ENCODE data around the gene APBA2. TPM values are rescaled to one million over a fixed set of nuclear protein-coding genes. Genes with fewer than 3 reads are reported as not detected.

The APBA2 gene
- total and polyA plus RNA-seq, 4 donors = 0.41 to 2.1 (median 1.9) TPM

DNA sequence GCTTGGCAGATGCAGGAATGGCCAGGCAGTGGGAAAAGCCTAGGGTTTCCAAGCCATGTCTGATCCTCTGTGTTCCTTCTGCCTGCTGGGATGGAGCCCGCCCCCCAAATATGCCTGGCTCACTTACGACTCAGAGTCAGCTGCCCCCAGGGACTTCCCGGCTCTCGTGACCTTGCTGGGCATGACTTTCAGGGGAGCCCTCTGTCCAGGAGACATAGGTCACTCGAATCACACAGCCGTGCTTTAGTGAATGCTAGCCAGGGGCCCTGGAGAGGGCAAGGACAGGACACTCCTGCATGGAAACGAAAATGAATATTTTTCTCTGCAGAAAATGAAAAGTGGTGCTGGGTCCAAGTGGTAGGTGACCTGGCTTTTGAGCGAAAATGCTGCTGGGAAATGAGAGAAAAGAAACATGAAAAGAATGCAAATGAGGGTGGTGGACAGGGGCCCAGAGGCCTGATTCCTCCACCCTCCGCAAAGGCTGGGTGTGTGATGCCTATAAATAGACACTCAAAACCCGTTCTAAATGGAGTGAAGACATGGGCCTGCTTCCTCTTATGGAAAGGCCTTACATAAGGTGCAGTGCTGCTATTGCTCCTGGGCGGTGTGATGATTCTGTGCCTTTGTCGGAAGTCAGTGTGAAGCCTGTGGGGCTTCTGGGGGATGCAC is 107.4 kb downstream of the APBA2 start:
- ATAC-seq (ENCODE audit: low FRiP score) = no peak
- 39 to 42% methylated on average over 12 of the region's 12 CpGs for WGBS, 2 donors
- H3K4me3 ChIP-seq (ENCODE audit: low read length in 2 of 2) = no peak overlapping the region
- intact Hi-C loops (cut with DNase I) = no loop called here
- peak in 1 of 2 donors; percentile 37 for DNase-seq
- H3K9me3 ChIP-seq (ENCODE audit: control insufficient read depth, low read length) = no peaks in the 10 kb centered on the region
- no peak overlapping the region for H3K27ac ChIP-seq (ENCODE audit: low read depth in 1 of 2, low read length in 2 of 2)
- no peaks in the 10 kb centered on the region for H3K4me1 ChIP-seq (ENCODE audit: control insufficient read depth in 1 of 2, insufficient read depth in 2 of 2, low read length in 2 of 2)
- no peaks in the 10 kb centered on the region for H3K27me3 ChIP-seq (ENCODE audit: control insufficient read depth in 1 of 2, insufficient read depth in 2 of 2, low read length in 1 of 2)
- no peaks in the 10 kb centered on the region for H3K36me3 ChIP-seq (ENCODE audit: control insufficient read depth in 1 of 2, insufficient read depth in 2 of 2, low read length in 1 of 2)

DNA sequence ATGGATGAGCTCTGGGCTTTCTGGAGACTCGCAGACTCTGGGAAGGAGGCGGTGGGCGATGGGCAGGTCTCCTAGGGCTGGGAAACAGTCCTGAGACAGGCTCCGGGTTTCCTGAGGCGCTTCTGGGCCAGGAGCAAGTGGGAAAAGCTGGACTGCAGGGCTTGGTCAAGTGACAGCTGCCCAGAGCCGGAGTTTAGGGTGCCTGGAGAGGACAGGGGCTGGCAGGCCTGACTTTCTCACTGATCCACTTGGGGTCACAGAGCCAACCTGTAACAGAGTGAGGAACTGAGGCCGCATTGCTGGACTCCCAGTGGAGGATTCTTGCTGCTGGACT is 107.9 kb downstream of the APBA2 start:
- H3K36me3 ChIP-seq (ENCODE audit: control insufficient read depth in 1 of 2, insufficient read depth in 2 of 2, low read length in 1 of 2) = no peaks in the 10 kb centered on the region
- 85 to 86% methylated on average over 7 of the region's 7 CpGs for WGBS, 2 donors
- no peaks in the 10 kb centered on the region for H3K27me3 ChIP-seq (ENCODE audit: control insufficient read depth in 1 of 2, insufficient read depth in 2 of 2, low read length in 1 of 2)
- ATAC-seq (ENCODE audit: low FRiP score) = no peak
- H3K4me3 ChIP-seq (ENCODE audit: low read length in 2 of 2) = no peak overlapping the region
- intact Hi-C loops (cut with DNase I) = no loop called here
- no peak overlapping the region for H3K27ac ChIP-seq (ENCODE audit: low read depth in 1 of 2, low read length in 2 of 2)
- H3K9me3 ChIP-seq (ENCODE audit: control insufficient read depth, low read length) = no peaks in the 10 kb centered on the region
- no peaks in the 10 kb centered on the region for H3K4me1 ChIP-seq (ENCODE audit: control insufficient read depth in 1 of 2, insufficient read depth in 2 of 2, low read length in 2 of 2)
- peak in 1 of 2 donors; percentile 44 for DNase-seq

DNA sequence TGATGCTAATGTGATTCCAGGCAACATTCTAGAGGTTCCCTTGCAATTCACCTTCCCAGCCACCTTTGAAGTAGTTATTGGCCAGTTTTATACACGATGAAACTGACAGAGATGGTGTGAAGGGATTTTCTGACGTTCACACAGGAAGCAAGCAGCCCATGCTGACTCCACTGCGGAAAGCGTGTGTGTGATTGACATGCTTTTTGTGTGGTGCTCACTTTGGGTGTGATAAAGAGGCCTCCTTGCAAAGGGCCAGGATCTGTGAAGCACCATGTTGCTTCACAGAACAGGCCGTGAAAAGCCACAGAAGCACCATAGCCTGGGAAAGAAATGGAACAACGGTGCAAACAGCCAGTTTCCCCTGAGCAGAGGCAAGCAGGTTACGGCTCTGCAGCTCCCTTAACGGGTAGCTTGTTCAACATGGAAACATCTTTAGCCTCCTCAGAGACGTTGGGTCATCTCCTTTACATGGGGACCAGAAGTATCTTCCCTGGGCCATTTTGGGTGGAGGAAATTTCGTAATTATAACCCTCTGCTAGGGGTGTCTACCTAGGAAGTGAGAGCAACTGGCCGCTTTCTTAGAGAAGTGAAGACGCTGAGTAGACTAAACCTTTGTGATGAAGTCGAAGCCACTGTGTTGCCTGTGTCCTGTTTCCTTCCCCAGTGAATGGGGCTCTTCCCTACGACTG is 108.5 kb downstream of the APBA2 start:
- no peaks in the 10 kb centered on the region for H3K36me3 ChIP-seq (ENCODE audit: control insufficient read depth in 1 of 2, insufficient read depth in 2 of 2, low read length in 1 of 2)
- ATAC-seq (ENCODE audit: low FRiP score) (no peak), DNase-seq (peak in 1 of 2 donors; percentile 9)
- H3K27ac ChIP-seq (ENCODE audit: low read depth in 1 of 2, low read length in 2 of 2) = no peak overlapping the region
- H3K9me3 ChIP-seq (ENCODE audit: control insufficient read depth, low read length) = no peaks in the 10 kb centered on the region
- H3K4me1 ChIP-seq (ENCODE audit: control insufficient read depth in 1 of 2, insufficient read depth in 2 of 2, low read length in 2 of 2) = no peaks in the 10 kb centered on the region
- intact Hi-C loops (cut with DNase I) = no loop called here
- H3K4me3 ChIP-seq (ENCODE audit: low read length in 2 of 2) = no peak overlapping the region
- WGBS, 2 donors = 94% methylated on average over 14 of the region's 14 CpGs
- no peaks in the 10 kb centered on the region for H3K27me3 ChIP-seq (ENCODE audit: control insufficient read depth in 1 of 2, insufficient read depth in 2 of 2, low read length in 1 of 2)

DNA sequence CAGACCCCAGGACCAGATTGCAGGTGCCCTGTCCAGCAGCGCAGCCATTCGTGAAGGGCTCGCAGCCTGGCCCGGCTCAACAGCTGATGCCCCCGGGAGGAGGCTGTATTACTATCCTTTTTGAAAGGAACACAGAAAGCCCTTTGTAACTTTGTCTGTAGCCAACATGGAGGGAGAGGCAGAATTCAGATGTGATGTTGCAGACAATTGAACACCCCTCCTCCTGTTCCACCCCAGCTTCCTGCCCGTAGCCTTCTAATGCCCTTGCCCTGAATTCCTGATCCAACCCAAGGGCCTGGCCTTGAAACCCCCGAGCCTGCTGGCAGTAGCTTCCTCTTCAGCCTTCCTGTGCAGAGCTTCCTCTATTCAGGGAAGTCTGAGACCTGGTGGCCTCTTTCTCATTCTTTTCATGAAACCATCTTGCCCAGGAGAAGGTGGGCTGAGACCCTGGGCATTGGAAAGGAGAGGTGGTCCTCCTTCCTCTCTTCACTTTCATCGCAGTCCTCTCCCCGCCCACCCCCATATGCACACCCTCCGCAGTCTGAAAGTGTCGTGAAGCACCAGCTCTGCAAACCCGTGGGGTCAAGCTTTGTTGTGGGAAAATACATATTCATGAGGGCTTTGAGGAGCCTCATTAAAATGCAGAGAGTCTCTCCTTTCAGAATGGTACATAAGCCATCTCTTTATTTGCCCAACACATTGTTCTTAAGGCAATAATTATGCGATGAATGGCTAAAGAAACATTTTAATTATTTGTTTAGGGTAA is 109.2 kb downstream of the APBA2 start:
- no peaks in the 10 kb centered on the region for H3K36me3 ChIP-seq (ENCODE audit: control insufficient read depth in 1 of 2, insufficient read depth in 2 of 2, low read length in 1 of 2)
- ATAC-seq (ENCODE audit: low FRiP score) (no peak), DNase-seq (peak in 1 of 2 donors; percentile 44)
- H3K27ac ChIP-seq (ENCODE audit: low read depth in 1 of 2, low read length in 2 of 2) = no peak overlapping the region
- no peaks in the 10 kb centered on the region for H3K9me3 ChIP-seq (ENCODE audit: control insufficient read depth, low read length)
- intact Hi-C loops (cut with DNase I) = no loop called here
- no peaks in the 10 kb centered on the region for H3K4me1 ChIP-seq (ENCODE audit: control insufficient read depth in 1 of 2, insufficient read depth in 2 of 2, low read length in 2 of 2)
- no peaks in the 10 kb centered on the region for H3K27me3 ChIP-seq (ENCODE audit: control insufficient read depth in 1 of 2, insufficient read depth in 2 of 2, low read length in 1 of 2)
- 88 to 91% methylated on average over 13 of the region's 13 CpGs for WGBS, 2 donors
- no peak overlapping the region for H3K4me3 ChIP-seq (ENCODE audit: low read length in 2 of 2)

DNA sequence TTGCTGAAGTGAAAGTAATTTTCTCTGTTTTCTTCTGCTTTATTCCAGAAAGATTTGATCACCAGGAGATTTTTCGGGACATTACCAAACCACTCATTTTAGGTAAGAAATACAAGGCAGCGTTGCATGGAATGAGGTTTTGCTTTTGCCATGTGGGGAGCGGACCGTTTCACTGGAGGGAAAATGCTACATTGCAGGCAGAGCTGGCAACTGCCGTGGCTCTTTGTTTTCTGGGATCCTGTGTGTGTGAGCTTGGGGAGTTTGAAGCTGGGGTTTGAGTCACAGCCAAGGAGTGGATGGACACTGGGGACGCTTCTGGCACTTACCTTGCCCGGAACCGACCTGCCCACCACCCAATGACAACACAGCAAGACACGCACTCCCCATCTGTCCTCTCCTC is 109.9 kb downstream of the APBA2 start:
- WGBS, 2 donors = 94 to 95% methylated on average over 9 of the region's 9 CpGs

DNA sequence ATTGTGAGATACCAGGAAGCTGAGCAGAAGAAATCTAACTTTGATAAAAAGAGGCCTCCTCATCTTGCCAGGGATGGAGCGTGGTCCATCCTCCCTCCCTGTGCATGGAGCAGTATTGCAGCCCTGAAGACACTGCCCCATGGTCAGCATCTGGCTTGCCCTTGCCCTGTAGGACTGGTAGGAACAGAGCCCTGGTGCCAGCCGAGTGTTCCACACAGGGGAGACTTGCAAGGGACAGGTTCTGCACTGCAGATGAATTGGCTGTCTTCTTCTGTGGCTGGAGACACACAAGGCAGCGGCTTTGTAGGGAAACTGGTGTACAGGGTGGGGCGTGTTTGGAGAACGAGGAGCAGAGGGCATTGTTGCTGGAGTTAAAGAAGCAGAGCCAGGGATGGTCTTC is 110.5 kb downstream of the APBA2 start:
- peak in 1 of 2 donors; percentile 34 for DNase-seq
- intact Hi-C loops (cut with DNase I) = no loop called here
- no peak overlapping the region for H3K27ac ChIP-seq (ENCODE audit: low read depth in 1 of 2, low read length in 2 of 2)
- H3K4me1 ChIP-seq (ENCODE audit: control insufficient read depth in 1 of 2, insufficient read depth in 2 of 2, low read length in 2 of 2) = no peaks in the 10 kb centered on the region
- H3K4me3 ChIP-seq (ENCODE audit: low read length in 2 of 2) = no peak overlapping the region
- no peaks in the 10 kb centered on the region for H3K27me3 ChIP-seq (ENCODE audit: control insufficient read depth in 1 of 2, insufficient read depth in 2 of 2, low read length in 1 of 2)
- 94 to 96% methylated on average over 5 of the region's 5 CpGs for WGBS, 2 donors
- no peak for ATAC-seq (ENCODE audit: low FRiP score)
- no peaks in the 10 kb centered on the region for H3K36me3 ChIP-seq (ENCODE audit: control insufficient read depth in 1 of 2, insufficient read depth in 2 of 2, low read length in 1 of 2)
- H3K9me3 ChIP-seq (ENCODE audit: control insufficient read depth, low read length) = no peaks in the 10 kb centered on the region

More for the DNA sequence above, 109.9 kb downstream of the APBA2 start:
- Histone ChIP-seq H3K36me3 (ENCODE audit: control insufficient read depth in 1 of 2, insufficient read depth in 2 of 2, low read length in 1 of 2) (no peaks in the 10 kb centered on the region), H3K9me3 (ENCODE audit: control insufficient read depth, low read length) (no peaks in the 10 kb centered on the region), H3K4me1 (ENCODE audit: control insufficient read depth in 1 of 2, insufficient read depth in 2 of 2, low read length in 2 of 2) (no peaks in the 10 kb centered on the region), H3K27ac (ENCODE audit: low read depth in 1 of 2, low read length in 2 of 2) (no peak overlapping the region), H3K4me3 (ENCODE audit: low read length in 2 of 2) (no peak overlapping the region), H3K27me3 (ENCODE audit: control insufficient read depth in 1 of 2, insufficient read depth in 2 of 2, low read length in 1 of 2) (no peaks in the 10 kb centered on the region)
- DNase-seq (peak in 1 of 2 donors; percentile 20), ATAC-seq (ENCODE audit: low FRiP score) (no peak)
- intact Hi-C loops (cut with DNase I) = no loop called here

DNA sequence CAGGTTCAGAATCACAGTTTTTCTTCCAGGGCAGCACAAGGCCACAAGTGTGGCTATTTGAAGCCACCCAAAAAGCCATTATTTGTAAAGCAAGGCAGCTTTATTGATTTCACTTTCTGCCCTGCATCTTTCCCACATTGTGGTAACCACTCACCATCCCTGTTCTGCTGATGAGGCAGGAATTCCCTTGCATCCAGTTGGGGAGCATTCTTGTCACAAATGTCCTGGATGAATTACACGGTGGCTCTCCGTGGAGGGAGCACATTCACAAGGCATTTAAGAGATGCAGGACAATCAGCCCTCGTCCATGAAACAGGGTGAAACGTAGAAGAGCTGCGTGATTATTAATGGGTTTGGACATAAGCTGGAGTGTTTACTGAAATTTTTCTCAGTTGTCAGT is 111.2 kb downstream of the APBA2 start:
- no peaks in the 10 kb centered on the region for H3K4me1 ChIP-seq (ENCODE audit: control insufficient read depth in 1 of 2, insufficient read depth in 2 of 2, low read length in 2 of 2)
- WGBS, 2 donors = 92 to 96% methylated on average over 5 of the region's 5 CpGs
- DNase-seq (no peak), ATAC-seq (ENCODE audit: low FRiP score) (no peak)
- H3K4me3 ChIP-seq (ENCODE audit: low read length in 2 of 2) = no peak overlapping the region
- H3K27me3 ChIP-seq (ENCODE audit: control insufficient read depth in 1 of 2, insufficient read depth in 2 of 2, low read length in 1 of 2) = no peaks in the 10 kb centered on the region
- no peak overlapping the region for H3K27ac ChIP-seq (ENCODE audit: low read depth in 1 of 2, low read length in 2 of 2)
- no peaks in the 10 kb centered on the region for H3K36me3 ChIP-seq (ENCODE audit: control insufficient read depth in 1 of 2, insufficient read depth in 2 of 2, low read length in 1 of 2)
- H3K9me3 ChIP-seq (ENCODE audit: control insufficient read depth, low read length) = no peaks in the 10 kb centered on the region
- intact Hi-C loops (cut with DNase I) = no loop called here

DNA sequence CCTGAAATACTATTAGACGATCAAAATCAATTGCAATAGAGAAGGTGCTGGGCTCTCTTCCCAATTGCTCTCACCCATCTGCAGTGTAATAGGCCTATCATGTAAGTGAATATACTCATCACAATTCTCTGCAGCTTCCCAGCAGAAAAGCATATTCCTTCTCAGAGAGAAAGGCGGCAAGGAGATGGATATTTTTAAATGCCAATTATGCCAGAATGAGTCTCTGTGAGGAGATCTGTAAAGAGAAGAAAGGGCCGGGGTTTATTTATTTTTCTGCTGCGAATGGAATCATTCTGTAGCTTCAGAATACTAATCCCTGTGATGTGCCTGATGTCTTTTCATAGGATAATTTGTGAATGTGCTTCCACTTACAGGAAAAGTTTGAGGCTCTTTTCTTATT is 112.0 kb downstream of the APBA2 start:
- no peak overlapping the region for H3K27ac ChIP-seq (ENCODE audit: low read depth in 1 of 2, low read length in 2 of 2)
- H3K27me3 ChIP-seq (ENCODE audit: control insufficient read depth in 1 of 2, insufficient read depth in 2 of 2, low read length in 1 of 2) = no peaks in the 10 kb centered on the region
- no peak overlapping the region for H3K4me3 ChIP-seq (ENCODE audit: low read length in 2 of 2)
- 95% methylated on average over 4 of the region's 4 CpGs for WGBS, 2 donors
- no peaks in the 10 kb centered on the region for H3K4me1 ChIP-seq (ENCODE audit: control insufficient read depth in 1 of 2, insufficient read depth in 2 of 2, low read length in 2 of 2)
- H3K36me3 ChIP-seq (ENCODE audit: control insufficient read depth in 1 of 2, insufficient read depth in 2 of 2, low read length in 1 of 2) = no peaks in the 10 kb centered on the region
- H3K9me3 ChIP-seq (ENCODE audit: control insufficient read depth, low read length) = no peaks in the 10 kb centered on the region
- ATAC-seq (ENCODE audit: low FRiP score) (no peak), DNase-seq (no peak)
- intact Hi-C loops (cut with DNase I) = no loop called here
